Prostate gland (tissue), 2 donors: ENCODE measurements around the gene PRDM10.

ENCODE experiments used
- CTCF ChIP-seq, 4 experiments: fragments of 200-600 bp in 2 of 4; fragments of 450-650 bp in 2 of 4; sonication (generic) in 2 of 4; IDR thresholded peaks; 1 replicate in 3 of 4; 2 replicates in 1 of 4; pipeline ENCODE4 v1.5.1; 2016 to 2019; ENCODE audit warnings: antibody characterized with exemption in 4 of 4, mild to moderate bottlenecking in 2 of 4, moderate library complexity in 2 of 4
- POLR2A ChIP-seq: fragments of 450-650 bp; IDR thresholded peaks from one replicate; pipeline ENCODE4 v1.6.1; 2016; ENCODE audit warnings: antibody characterized with exemption, mild to moderate bottlenecking

- TF ChIP-seq CTCF (IDR thresholded peaks at IDR 0.05) (no peak), POLR2A (no peak)
Measured at GRCh38 chr11:129955282-129955681, 47.4 kb downstream of the PRDM10 start.
